Skeletal muscle tissue (tissue), 4 donors: ENCODE measurements around the gene SYNE1. TPM values are rescaled to one million over a fixed set of nuclear protein-coding genes. Genes with fewer than 3 reads are reported as not detected.
"Not testable (repeated sequence)": the region's sequence is repeated elsewhere in the genome, so short reads cannot be mapped to it uniquely, and the experiment has no call there.

ENCODE experiments used
- H3K27ac ChIP-seq: one replicate; pipeline ENCODE4 v1.7.0; 2013; ENCODE audit warnings: mild to moderate bottlenecking, low read depth, low read length, inconsistent platforms
- H3K27me3 ChIP-seq, 3 donors: one replicate each; pipeline ENCODE4 v1.7.0; 2013; ENCODE audit warnings: low read length in 3 of 3; ENCODE audit not compliant: control insufficient read depth in 3 of 3, insufficient read depth in 3 of 3
- H3K36me3 ChIP-seq, 3 donors: one replicate each; pipeline ENCODE4 v1.7.0; 2013; ENCODE audit warnings: low read length in 3 of 3; ENCODE audit not compliant: control insufficient read depth in 3 of 3, insufficient read depth in 3 of 3
- H3K4me1 ChIP-seq, 3 donors: one replicate each; pipeline ENCODE4 v1.7.0; 2013; ENCODE audit warnings: low read length in 3 of 3, mild to moderate bottlenecking in 3 of 3; ENCODE audit not compliant: control insufficient read depth in 3 of 3, insufficient read depth in 3 of 3
- H3K4me3 ChIP-seq, 3 donors: one replicate each; pipeline ENCODE4 v1.7.0; 2013; ENCODE audit warnings: low read length in 3 of 3
- H3K9ac ChIP-seq, 3 donors: one replicate each; pipeline ENCODE4 v1.7.0; 2013; ENCODE audit warnings: low read length in 3 of 3, mild to moderate bottlenecking in 3 of 3, moderate library complexity in 2 of 3, low read depth in 1 of 3
- H3K9me3 ChIP-seq, 3 donors: one replicate each; pipeline ENCODE4 v1.7.0; 2013; ENCODE audit warnings: low read length in 3 of 3; ENCODE audit not compliant: control insufficient read depth in 3 of 3
- total RNA-seq: library from RNA; depleted of rRNA; stranded (reverse); fragments of >200 nt; gene quantifications from one replicate; pipeline ENCODE4 v1.2.3, GENCODE V29; 2014
- donor health status: Osteomylitis.

The SYNE1 gene
- total RNA-seq, 1 donor from 2014 or later: 195 TPM

GRCh38 chr6:152573762-152574161 is 63.4 kb downstream of the SYNE1 start:
- no peaks in the 10 kb centered on the region for H3K27me3 ChIP-seq
- H3K4me1 ChIP-seq: no peaks in the 10 kb centered on the region
- H3K27ac ChIP-seq: no peak overlapping the region
- no peak overlapping the region for H3K4me3 ChIP-seq
- H3K9ac ChIP-seq: no peak overlapping the region
- H3K36me3 ChIP-seq: no peaks in the 10 kb centered on the region
- no peaks in the 10 kb centered on the region for H3K9me3 ChIP-seq

GRCh38 chr6:152572338-152573088 is 64.6 kb downstream of the SYNE1 start:
- Histone ChIP-seq H3K9me3 (no peaks in the 10 kb centered on the region), H3K4me1 (no peaks in the 10 kb centered on the region), H3K4me3 (no peak overlapping the region), H3K27ac (no peak overlapping the region), H3K27me3 (no peaks in the 10 kb centered on the region), H3K36me3 (no peaks in the 10 kb centered on the region), H3K9ac (no peak overlapping the region)

GRCh38 chr6:152571943-152572337 is 65.2 kb downstream of the SYNE1 start:
- Histone ChIP-seq H3K9me3 (no peaks in the 10 kb centered on the region), H3K9ac (no peak overlapping the region), H3K4me1 (no peaks in the 10 kb centered on the region), H3K36me3 (no peaks in the 10 kb centered on the region), H3K27me3 (no peaks in the 10 kb centered on the region), H3K27ac (no peak overlapping the region), H3K4me3 (no peak overlapping the region)

GRCh38 chr6:152571089-152571488 is 66.1 kb downstream of the SYNE1 start:
- Histone ChIP-seq H3K9ac (no peak overlapping the region), H3K9me3 (no peaks in the 10 kb centered on the region), H3K4me1 (no peaks in the 10 kb centered on the region), H3K36me3 (no peaks in the 10 kb centered on the region), H3K27ac (no peak overlapping the region), H3K27me3 (no peaks in the 10 kb centered on the region), H3K4me3 (no peak overlapping the region)

GRCh38 chr6:152566103-152566875 is 70.9 kb downstream of the SYNE1 start:
- H3K4me1 ChIP-seq: no peaks in the 10 kb centered on the region
- no peak overlapping the region for H3K9ac ChIP-seq
- no peaks in the 10 kb centered on the region for H3K27me3 ChIP-seq
- H3K4me3 ChIP-seq: no peak overlapping the region
- H3K27ac ChIP-seq: no peak overlapping the region
- no peaks in the 10 kb centered on the region for H3K36me3 ChIP-seq
- H3K9me3 ChIP-seq: no peaks in the 10 kb centered on the region

GRCh38 chr6:152563177-152563576 is 74.0 kb downstream of the SYNE1 start:
- Histone ChIP-seq H3K9me3 (no peaks in the 10 kb centered on the region), H3K36me3 (no peaks in the 10 kb centered on the region), H3K4me1 (no peaks in the 10 kb centered on the region), H3K27ac (no peak overlapping the region), H3K9ac (no peak overlapping the region), H3K27me3 (no peaks in the 10 kb centered on the region), H3K4me3 (no peak overlapping the region)

- H3K27me3 ChIP-seq, H3K9me3 ChIP-seq, H3K4me3 ChIP-seq, H3K36me3 ChIP-seq, H3K9ac ChIP-seq, H3K27ac ChIP-seq, H3K4me1 ChIP-seq: not testable (repeated sequence)
These were observed 78.4 kb downstream of the SYNE1 start for GRCh38 chr6:152558798-152559197.

- no peak overlapping the region for H3K4me3 ChIP-seq
- H3K9ac ChIP-seq: no peak overlapping the region
- no peaks in the 10 kb centered on the region for H3K4me1 ChIP-seq
- no peaks in the 10 kb centered on the region for H3K27me3 ChIP-seq
- no peaks in the 10 kb centered on the region for H3K9me3 ChIP-seq
- no peaks in the 10 kb centered on the region for H3K36me3 ChIP-seq
- no peak overlapping the region for H3K27ac ChIP-seq
These were observed 79.7 kb downstream of the SYNE1 start for GRCh38 chr6:152557502-152557901.

GRCh38 chr6:152554851-152555250 is 82.3 kb downstream of the SYNE1 start:
- H3K9ac ChIP-seq: no peak overlapping the region
- H3K36me3 ChIP-seq: no peaks in the 10 kb centered on the region
- no peaks in the 10 kb centered on the region for H3K4me1 ChIP-seq
- no peaks in the 10 kb centered on the region for H3K27me3 ChIP-seq
- no peaks in the 10 kb centered on the region for H3K9me3 ChIP-seq
- H3K4me3 ChIP-seq: no peak overlapping the region
- no peak overlapping the region for H3K27ac ChIP-seq

GRCh38 chr6:152552616-152553209 is 84.4 kb downstream of the SYNE1 start:
- Histone ChIP-seq H3K4me3 (no peak overlapping the region), H3K9ac (no peak overlapping the region), H3K27ac (no peak overlapping the region), H3K4me1 (no peaks in the 10 kb centered on the region), H3K36me3 (no peaks in the 10 kb centered on the region), H3K9me3 (no peaks in the 10 kb centered on the region), H3K27me3 (no peaks in the 10 kb centered on the region)
